B cell (primary cell): Measurements from ENCODE around the gene EXOC7. TPM values are rescaled to one million over a fixed set of nuclear protein-coding genes. Genes with fewer than 3 reads are reported as not detected.

Experiments used
- ATAC-seq: fragments of 200-7000 bp; cut with Tn5 transposase; one replicate; pipeline ENCODE4 v1.10.0; 2021; ENCODE audit warnings: low read depth, mild to moderate bottlenecking, moderate number of reproducible peaks, moderate library complexity
- CTCF ChIA-PET: fragments of 350-600 bp; sonication (Branson Sonifier 250); formaldehyde crosslinking; loops from one replicate; lab custom pipeline; 2021; ENCODE audit warnings: antibody characterized with exemption, inconsistent platforms; lab: Charles Lee
- POLR2A ChIA-PET: fragments of 350-600 bp; sonication (Branson Sonifier 250); formaldehyde crosslinking; loops from one replicate; lab custom pipeline; 2021; ENCODE audit warnings: antibody characterized with exemption; lab: Charles Lee
- DNase-seq: peaks from one replicate; pipeline ENCODE4 v3.0.0; 2013
- H2AFZ ChIP-seq: 2 replicates; pipeline ENCODE4 v1.6.1; 2012; ENCODE audit warnings: mild to moderate bottlenecking, low read depth, low read length; ENCODE audit not compliant: insufficient read depth, poor library complexity, severe bottlenecking
- H3K27ac ChIP-seq, 2 donors: 1 replicate in 1 of 2; 2 replicates in 1 of 2; pipeline ENCODE4 v1.5.1; 2012 to 2013; ENCODE audit warnings: low read length in 2 of 2, mild to moderate bottlenecking in 2 of 2, moderate library complexity in 1 of 2
- H3K27me3 ChIP-seq, 4 experiments: fragments of 200-600 bp in 1 of 4; sonication (generic) in 1 of 4; replicated peaks in 1 of 4; 1 replicate in 2 of 4; 2 replicates in 2 of 4; pipeline versions ENCODE4 v1.6.1 to v1.7.0; 2013 to 2016; ENCODE audit warnings: low read length in 3 of 4, mild to moderate bottlenecking in 2 of 4, mixed read lengths in 1 of 4, moderate library complexity in 1 of 4; ENCODE audit not compliant: insufficient read depth in 4 of 4, control insufficient read depth in 3 of 4; ENCODE audit errors: control extremely low read depth in 1 of 4
- H3K36me3 ChIP-seq, 2 experiments: replicated peaks in 1 of 2; 1 replicate in 1 of 2; 2 replicates in 1 of 2; pipeline versions ENCODE4 v1.6.1 to v1.7.1; 2013; ENCODE audit warnings: low read length in 1 of 2; ENCODE audit not compliant: insufficient read depth in 2 of 2, control insufficient read depth in 1 of 2; ENCODE audit errors: control extremely low read depth in 1 of 2, extremely low read depth in 1 of 2
- H3K4me1 ChIP-seq, 2 donors: fragments of 200-600 bp in 1 of 2; sonication (generic) in 1 of 2; 1 replicate in 1 of 2; 2 replicates in 1 of 2; pipeline versions ENCODE4 v1.5.1 to v1.6.1; 2013 to 2017; ENCODE audit warnings: low read length in 2 of 2; ENCODE audit not compliant: control insufficient read depth in 2 of 2, insufficient read depth in 2 of 2
- H3K4me2 ChIP-seq: replicated peaks from 2 replicates; pipeline ENCODE3; 2012; ENCODE audit warnings: mild to moderate bottlenecking, low read depth, low read length; ENCODE audit not compliant: poor library complexity, severe bottlenecking
- H3K4me3 ChIP-seq, 5 experiments: fragments of 200-600 bp in 1 of 5; sonication (generic) in 1 of 5; 1 replicate in 3 of 5; 2 replicates in 2 of 5; pipeline versions ENCODE4 v1.5.1 to v1.7.0; 2011 to 2016; ENCODE audit warnings: low read length in 4 of 5, mild to moderate bottlenecking in 4 of 5, low read depth in 2 of 5, control low read depth in 1 of 5, moderate library complexity in 1 of 5; ENCODE audit not compliant: insufficient read depth in 1 of 5; ENCODE audit errors: control extremely low read depth in 1 of 5, extremely low read depth in 1 of 5
- H3K79me2 ChIP-seq: fragments of 200-600 bp; sonication (generic); one replicate; pipeline ENCODE4 v1.6.0; 2016; ENCODE audit warnings: low read length; ENCODE audit not compliant: control insufficient read depth, insufficient read depth
- H3K9ac ChIP-seq: fragments of 200-600 bp; sonication (generic); 2 replicates; pipeline ENCODE4 v1.6.1; 2017; ENCODE audit warnings: mild to moderate bottlenecking, low read length, moderate library complexity
- H3K9me3 ChIP-seq, 3 donors: one replicate each; pipeline versions ENCODE4 v1.6.1 to v1.7.1; 2013; ENCODE audit warnings: low read length in 2 of 3; ENCODE audit not compliant: control insufficient read depth in 2 of 3, insufficient read depth in 1 of 3; ENCODE audit errors: control extremely low read depth in 1 of 3
- H4K20me1 ChIP-seq: 2 replicates; pipeline ENCODE4 v1.6.0; 2012; ENCODE audit warnings: mild to moderate bottlenecking, low read length; ENCODE audit not compliant: insufficient read depth, control insufficient read depth, poor library complexity, severe bottlenecking
- H3K27ac Mint-ChIP-seq: one replicate; pipeline ENCODE4 v1.8.0; 2021; ENCODE audit warnings: mixed read lengths
- H3K27me3 Mint-ChIP-seq: one replicate; pipeline ENCODE4 v1.8.0; 2021; ENCODE audit warnings: mixed read lengths
- H3K4me1 Mint-ChIP-seq: one replicate; pipeline ENCODE4 v1.8.0; 2021; ENCODE audit warnings: mixed read lengths
- H3K4me3 Mint-ChIP-seq: one replicate; pipeline ENCODE4 v1.8.0; 2021; ENCODE audit warnings: mixed read lengths
- H3K9me3 Mint-ChIP-seq: one replicate; pipeline ENCODE4 v1.8.0; 2022; ENCODE audit warnings: mixed read lengths; ENCODE audit not compliant: insufficient read depth
- CTCF ChIP-seq: fragments of 200-600 bp; IDR thresholded peaks from one replicate; pipeline ENCODE4 v1.8.0; 2022; ENCODE audit warnings: antibody characterized with exemption, mild to moderate bottlenecking
- EZH2 ChIP-seq: IDR thresholded peaks from 2 replicates; pipeline ENCODE4 v1.6.1; 2012; ENCODE audit warnings: borderline replicate concordance, low read depth, mild to moderate bottlenecking, moderate library complexity, low read length; ENCODE audit not compliant: insufficient read depth, poor library complexity, severe bottlenecking
- WGBS: methylation state at CpG from one replicate; pipeline ENCODE4 v1.1.5; 2013; ENCODE audit warnings: missing lambda C conversion rate; ENCODE audit not compliant: insufficient coverage; 5-methylcytosine and 5-hydroxymethylcytosine counted together
- intact Hi-C: fragments of 100-400 bp; cut with micrococcal nuclease; formaldehyde crosslinking; loops from one replicate; pipeline ENCODE4 v1.10.0; 2022
- polyA plus RNA-seq: library from polyadenylated mRNA; depleted of rRNA; stranded (reverse); fragments of >200 nt; gene quantifications from 2 replicates; pipeline ENCODE4 v1.2.3, GENCODE V29; 2012
- total RNA-seq, 2 donors: library from RNA; stranded (reverse); fragments of 120-200 nt in 1 of 2; gene quantifications; 1 replicate in 1 of 2; 2 replicates in 1 of 2; pipeline versions ENCODE4 v1.2.3 to v1.2.4, GENCODE V29; 2013 to 2022

Gene EXOC7
- total and polyA plus RNA-seq, 2 donors (not counting 1 experiment from before 2014, with no cell fraction given), result 105 to 194 TPM

GRCh38 chr17:76086384-76086783 is 17.2 kb downstream of the EXOC7 start:
- Mint-ChIP-seq H3K4me3 (no peak overlapping the region), H3K27me3 (no peaks in the 10 kb centered on the region), H3K4me1 (no peaks in the 10 kb centered on the region), H3K27ac (no peak overlapping the region), H3K9me3 (no peaks in the 10 kb centered on the region)
- DNase-seq (no peak), ATAC-seq (no peak)
- Histone ChIP-seq H3K4me3 (no peak overlapping the region), H3K36me3 (peaks cover 0 to 79% of the 10 kb centered on the region in 2 experiments), H3K79me2 (no peaks in the 10 kb centered on the region), H4K20me1 (peaks cover 15% of the 10 kb centered on the region), H3K27me3 (no peaks in the 10 kb centered on the region), H3K4me2 (no peak overlapping the region), H3K27ac (no peak overlapping the region), H3K9ac (no peak overlapping the region), H3K9me3 (peaks cover 0 to under 1% (median 0%) of the 10 kb centered on the region in 3 donors), H3K4me1 (no peaks in the 10 kb centered on the region), H2AFZ (no peak overlapping the region)
- 100% methylated on average over 5 of the region's 9 CpGs for whole genome bisulfite sequencing
- intact Hi-C loops, result no loop called here
- TF ChIP-seq EZH2 (no peak), CTCF (no peak)
- ChIA-PET CTCF (no interaction called here), POLR2A (no interaction called here)

- Histone ChIP-seq H3K4me2 (no peak overlapping the region), H3K36me3 (peaks cover 0 to 75% of the 10 kb centered on the region in 2 experiments), H2AFZ (no peak overlapping the region), H3K79me2 (no peaks in the 10 kb centered on the region), H3K9ac (no peak overlapping the region), H4K20me1 (peaks cover 10% of the 10 kb centered on the region), H3K27ac (no peak overlapping the region), H3K9me3 (no peaks in the 10 kb centered on the region), H3K4me3 (no peak overlapping the region), H3K4me1 (no peaks in the 10 kb centered on the region), H3K27me3 (no peaks in the 10 kb centered on the region)
- intact Hi-C loops, result no loop called here
- Mint-ChIP-seq H3K27me3 (no peaks in the 10 kb centered on the region), H3K4me1 (peaks cover 2% of the 10 kb centered on the region), H3K4me3 (no peak overlapping the region), H3K27ac (no peak overlapping the region), H3K9me3 (no peaks in the 10 kb centered on the region)
- TF ChIP-seq CTCF, result no peak
- no peak for TF ChIP-seq EZH2
- WGBS, result 97% methylated on average over 6 of the region's 13 CpGs
- POLR2A ChIA-PET, result no interaction called here
- no peak for DNase-seq
- CTCF ChIA-PET, result interaction anchor here (0.9 kb wide), 1 partner anchor 36 kb away, joined by 3 read pairs; no protein-coding TSS in a partner anchor
- no peak for ATAC-seq
Observed at GRCh38 chr17:76085731-76086366, 17.7 kb downstream of the EXOC7 start.
